Muscle of leg (tissue), 11 donors: ENCODE data around the gene DCDC2C. TPM values are rescaled to one million over a fixed set of nuclear protein-coding genes. Genes with fewer than 3 reads are reported as not detected.

Source experiments
- DNase-seq: peaks from one replicate; pipeline ENCODE4 v3.0.0; 2013
- H3K27ac ChIP-seq: one replicate; pipeline ENCODE4 v1.5.1; 2013; ENCODE audit warnings: mild to moderate bottlenecking, low read length, control low read depth
- H3K27me3 ChIP-seq: one replicate; pipeline ENCODE4 v1.6.1; 2013; ENCODE audit warnings: low read length; ENCODE audit not compliant: control insufficient read depth, insufficient read depth
- H3K36me3 ChIP-seq: one replicate; pipeline ENCODE4 v1.6.1; 2013; ENCODE audit warnings: low read length; ENCODE audit not compliant: control insufficient read depth, insufficient read depth
- H3K4me1 ChIP-seq: one replicate; pipeline ENCODE4 v1.6.1; 2013; ENCODE audit warnings: low read length; ENCODE audit not compliant: control insufficient read depth, insufficient read depth
- H3K4me3 ChIP-seq: one replicate; pipeline ENCODE4 v1.5.1; 2013; ENCODE audit warnings: low read length, control low read depth
- H3K9me3 ChIP-seq: replicated peaks from 2 replicates; pipeline ENCODE4 v1.6.1; 2013; ENCODE audit warnings: low read depth, low read length; ENCODE audit not compliant: control insufficient read depth
- WGBS: methylation state at CpG from one replicate; pipeline ENCODE4 v1.1.5; 2013; ENCODE audit warnings: missing lambda C conversion rate; ENCODE audit not compliant: insufficient coverage; 5-methylcytosine and 5-hydroxymethylcytosine counted together
- polyA plus RNA-seq, 8 donors: library from polyadenylated mRNA; unstranded; fragments of 120-200 nt; gene quantifications; one replicate each; pipeline versions ENCODE4 v1.2.1 to v1.2.3, GENCODE V29; 2013; ENCODE audit warnings: inconsistent platforms in 1 of 8, low replicate concordance in 1 of 8; ENCODE audit not compliant: insufficient read length in 8 of 8, insufficient read depth in 1 of 8
- total RNA-seq: library from RNA; stranded (reverse); fragments of 120-200 nt; gene quantifications from one replicate; pipeline ENCODE4 v1.2.4, GENCODE V29; 2013

Gene DCDC2C
- total and polyA plus RNA-seq, 9 donors: 0.18 to 0.73 (median 0.29) TPM; not detected in 3

- Histone ChIP-seq H3K4me3 (no peak overlapping the region), H3K9me3 (no peaks in the 10 kb centered on the region), H3K27me3 (no peaks in the 10 kb centered on the region), H3K27ac (no peak overlapping the region), H3K4me1 (no peaks in the 10 kb centered on the region), H3K36me3 (no peaks in the 10 kb centered on the region)
- peak; percentile 46 for DNase-seq
- 65% methylated on average over 4 of the region's 13 CpGs for WGBS
Measured at GRCh38 chr2:3741867-3742602, 38.7 kb downstream of the DCDC2C start.

GRCh38 chr2:3742743-3743508 lies 39.6 kb downstream of the DCDC2C start:
- Histone ChIP-seq H3K4me1 (no peaks in the 10 kb centered on the region), H3K27me3 (no peaks in the 10 kb centered on the region), H3K4me3 (no peak overlapping the region), H3K9me3 (no peaks in the 10 kb centered on the region), H3K27ac (no peak overlapping the region), H3K36me3 (no peaks in the 10 kb centered on the region)
- 83% methylated on average over 1 of the region's 5 CpGs for WGBS
- no peak for DNase-seq

- DNase-seq: no peak
- Histone ChIP-seq H3K27ac (no peak overlapping the region), H3K27me3 (no peaks in the 10 kb centered on the region), H3K4me1 (no peaks in the 10 kb centered on the region), H3K9me3 (no peaks in the 10 kb centered on the region), H3K36me3 (no peaks in the 10 kb centered on the region), H3K4me3 (no peak overlapping the region)
- 95% methylated on average over 12 of the region's 12 CpGs for WGBS
Measured at GRCh38 chr2:3743951-3744555, 40.7 kb downstream of the DCDC2C start.

GRCh38 chr2:3745920-3746319 lies 42.5 kb downstream of the DCDC2C start:
- no peaks in the 10 kb centered on the region for H3K36me3 ChIP-seq
- no peaks in the 10 kb centered on the region for H3K9me3 ChIP-seq
- DNase-seq: peak; percentile 11
- peaks cover under 1% of the 10 kb centered on the region for H3K4me1 ChIP-seq
- 40% methylated on average over 8 of the region's 12 CpGs for WGBS
- no peak overlapping the region for H3K4me3 ChIP-seq
- H3K27ac ChIP-seq: no peak overlapping the region
- H3K27me3 ChIP-seq: no peaks in the 10 kb centered on the region

- no peak overlapping the region for H3K4me3 ChIP-seq
- H3K27me3 ChIP-seq: no peaks in the 10 kb centered on the region
- H3K9me3 ChIP-seq: no peaks in the 10 kb centered on the region
- H3K36me3 ChIP-seq: no peaks in the 10 kb centered on the region
- H3K27ac ChIP-seq: no peak overlapping the region
- H3K4me1 ChIP-seq: peaks cover 11% of the 10 kb centered on the region
- DNase-seq: no peak
- 91% methylated on average over 18 of the region's 20 CpGs for WGBS
Measured at GRCh38 chr2:3747032-3747654, 43.8 kb downstream of the DCDC2C start.

GRCh38 chr2:3747826-3748225 lies 44.5 kb downstream of the DCDC2C start:
- Histone ChIP-seq H3K4me3 (no peak overlapping the region), H3K36me3 (no peaks in the 10 kb centered on the region), H3K27ac (no peak overlapping the region), H3K27me3 (no peaks in the 10 kb centered on the region), H3K9me3 (no peaks in the 10 kb centered on the region), H3K4me1 (peaks cover 11% of the 10 kb centered on the region)
- no peak for DNase-seq
- 91% methylated on average over 9 of the region's 9 CpGs for whole genome bisulfite sequencing

GRCh38 chr2:3749201-3749600 lies 45.8 kb downstream of the DCDC2C start:
- no peak for DNase-seq
- Histone ChIP-seq H3K4me1 (peaks cover 11% of the 10 kb centered on the region), H3K27ac (no peak overlapping the region), H3K27me3 (peaks cover 2% of the 10 kb centered on the region), H3K36me3 (no peaks in the 10 kb centered on the region), H3K4me3 (no peak overlapping the region), H3K9me3 (no peaks in the 10 kb centered on the region)
- no CpG with 5 or more reads among the region's 7 CpGs for WGBS

- Histone ChIP-seq H3K27me3 (peaks cover 2% of the 10 kb centered on the region), H3K9me3 (no peaks in the 10 kb centered on the region), H3K4me1 (peaks cover 11% of the 10 kb centered on the region), H3K27ac (no peak overlapping the region), H3K36me3 (no peaks in the 10 kb centered on the region), H3K4me3 (no peak overlapping the region)
- no peak for DNase-seq
- 68% methylated on average over 6 of the region's 7 CpGs for whole genome bisulfite sequencing
Measured at GRCh38 chr2:3751251-3751650, 47.9 kb downstream of the DCDC2C start.

- 15% methylated on average over 4 of the region's 5 CpGs for WGBS
- DNase-seq: peak; percentile 47
- H3K9me3 ChIP-seq: no peaks in the 10 kb centered on the region
- no peak overlapping the region for H3K27ac ChIP-seq
- no peaks in the 10 kb centered on the region for H3K36me3 ChIP-seq
- no peak overlapping the region for H3K4me3 ChIP-seq
- peaks cover 13% of the 10 kb centered on the region for H3K4me1 ChIP-seq
- peaks cover 2% of the 10 kb centered on the region for H3K27me3 ChIP-seq
Measured at GRCh38 chr2:3751806-3752205, 48.4 kb downstream of the DCDC2C start.

- no peak for DNase-seq
- H3K4me1 ChIP-seq: peaks cover 13% of the 10 kb centered on the region
- no peak overlapping the region for H3K27ac ChIP-seq
- no peak overlapping the region for H3K4me3 ChIP-seq
- H3K9me3 ChIP-seq: no peaks in the 10 kb centered on the region
- 75% methylated on average over 6 of the region's 6 CpGs for WGBS
- no peaks in the 10 kb centered on the region for H3K36me3 ChIP-seq
- H3K27me3 ChIP-seq: peaks cover 2% of the 10 kb centered on the region
Measured at GRCh38 chr2:3752376-3752775, 49.0 kb downstream of the DCDC2C start.
